GM10847 (cell line): Measurements from ENCODE around the gene PLCH2.

Experiments
- POLR2A ChIP-seq: IDR thresholded peaks from 2 replicates; pipeline ENCODE4 v1.6.1; 2011; ENCODE audit not compliant: insufficient read length; ENCODE audit errors: extremely low read depth

The PLCH2 gene

GRCh38 chr1:2496746-2497145 lies 20.7 kb downstream of the PLCH2 start:
- TF ChIP-seq POLR2A, result no peak

DNA sequence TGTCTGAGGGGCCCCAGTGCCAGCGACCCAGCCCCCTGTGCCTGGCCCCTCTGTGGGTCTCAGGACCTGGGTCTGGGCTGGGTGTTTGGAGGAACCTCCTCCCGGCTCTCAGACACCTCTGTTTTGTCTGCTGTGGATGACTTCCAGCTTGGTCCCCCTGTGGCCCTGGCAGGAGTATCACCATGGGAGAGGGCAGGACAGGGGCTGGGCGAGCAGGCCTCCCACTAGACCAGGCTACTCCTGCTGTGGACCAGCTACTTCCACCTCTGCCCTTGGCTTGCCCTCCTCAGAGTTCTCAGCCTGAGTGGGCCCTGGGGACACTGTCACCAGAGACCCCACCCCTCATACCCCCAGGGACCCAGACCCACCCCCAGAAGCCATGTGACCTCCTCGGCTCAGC lies 21.8 kb downstream of the PLCH2 start:
- no peak for TF ChIP-seq POLR2A

DNA sequence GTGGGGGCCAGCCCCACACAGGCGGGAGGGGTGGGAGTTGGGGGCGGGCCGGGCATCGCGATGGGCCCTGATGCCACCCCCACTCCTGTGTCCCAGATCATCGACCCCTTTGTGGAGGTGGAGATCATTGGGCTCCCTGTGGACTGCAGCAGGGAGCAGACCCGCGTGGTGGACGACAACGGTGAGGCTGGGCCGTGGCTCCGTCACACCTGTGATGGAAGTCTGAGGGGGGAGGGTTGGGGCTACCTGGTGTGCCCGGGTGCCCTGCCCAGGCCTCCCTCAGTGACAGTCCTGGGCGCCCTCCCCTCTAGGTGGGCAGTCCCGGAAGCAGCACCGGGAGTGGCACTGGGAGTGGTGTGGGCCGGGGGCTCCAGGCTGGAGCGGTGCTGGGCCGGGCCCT lies 22.6 kb downstream of the PLCH2 start:
- TF ChIP-seq POLR2A, result no peak

- TF ChIP-seq POLR2A, result no peak
These were observed 23.2 kb downstream of the PLCH2 start for GRCh38 chr1:2499260-2499659.

- no peak for TF ChIP-seq POLR2A
These were observed 24.0 kb downstream of the PLCH2 start for GRCh38 chr1:2499986-2500596.

- TF ChIP-seq POLR2A, result no peak
These were observed 25.1 kb downstream of the PLCH2 start for GRCh38 chr1:2501041-2501819.

DNA sequence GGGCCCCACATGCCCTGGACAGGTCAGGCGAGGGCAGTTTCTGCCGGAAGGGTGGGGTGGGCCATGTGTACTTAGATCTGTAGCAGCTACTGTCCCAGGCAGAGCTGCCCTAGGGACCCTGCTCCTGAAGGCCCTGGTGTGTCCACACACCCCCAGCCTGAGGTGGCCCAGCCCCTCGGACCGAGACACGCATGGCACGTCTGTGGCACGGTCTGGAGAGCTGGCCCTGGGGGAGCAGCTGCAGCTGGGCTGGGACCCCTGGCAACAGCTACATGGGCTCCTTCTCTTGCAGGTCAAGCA lies 25.7 kb downstream of the PLCH2 start:
- no peak for TF ChIP-seq POLR2A

GRCh38 chr1:2502210-2502609 lies 26.1 kb downstream of the PLCH2 start:
- no peak for TF ChIP-seq POLR2A

- TF ChIP-seq POLR2A, result no peak
These were observed 26.8 kb downstream of the PLCH2 start for GRCh38 chr1:2502661-2503553.

DNA sequence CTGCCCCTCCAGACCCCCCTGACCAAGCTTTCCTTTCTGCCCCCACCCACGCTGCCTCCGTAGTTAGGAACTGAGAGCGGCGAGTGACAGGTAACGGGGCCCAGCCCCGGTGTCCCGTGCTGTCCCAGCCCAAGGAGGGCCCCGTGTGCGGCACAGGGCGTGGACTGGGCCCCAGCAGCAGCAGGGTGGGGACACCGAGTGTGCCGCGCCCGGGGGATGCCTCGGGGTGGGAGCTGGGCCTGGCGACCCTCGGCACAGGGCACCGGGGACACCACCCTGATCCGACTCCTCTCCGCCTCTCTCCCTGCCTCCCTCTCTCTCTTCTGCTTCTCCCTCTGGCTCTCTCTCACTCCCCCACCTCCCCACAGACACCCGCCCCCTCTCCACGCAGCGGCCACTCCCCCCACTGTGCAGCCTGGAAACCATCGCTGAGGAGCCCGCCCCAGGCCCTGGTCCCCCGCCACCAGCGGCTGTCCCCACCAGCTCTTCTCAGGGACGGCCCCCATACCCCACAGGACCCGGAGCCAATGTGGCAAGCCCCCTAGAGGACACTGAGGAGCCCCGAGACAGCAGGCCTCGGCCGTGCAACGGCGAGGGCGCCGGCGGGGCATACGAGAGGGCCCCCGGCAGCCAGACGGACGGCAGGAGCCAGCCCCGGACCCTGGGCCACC lies 27.6 kb downstream of the PLCH2 start:
- no peak for TF ChIP-seq POLR2A

DNA sequence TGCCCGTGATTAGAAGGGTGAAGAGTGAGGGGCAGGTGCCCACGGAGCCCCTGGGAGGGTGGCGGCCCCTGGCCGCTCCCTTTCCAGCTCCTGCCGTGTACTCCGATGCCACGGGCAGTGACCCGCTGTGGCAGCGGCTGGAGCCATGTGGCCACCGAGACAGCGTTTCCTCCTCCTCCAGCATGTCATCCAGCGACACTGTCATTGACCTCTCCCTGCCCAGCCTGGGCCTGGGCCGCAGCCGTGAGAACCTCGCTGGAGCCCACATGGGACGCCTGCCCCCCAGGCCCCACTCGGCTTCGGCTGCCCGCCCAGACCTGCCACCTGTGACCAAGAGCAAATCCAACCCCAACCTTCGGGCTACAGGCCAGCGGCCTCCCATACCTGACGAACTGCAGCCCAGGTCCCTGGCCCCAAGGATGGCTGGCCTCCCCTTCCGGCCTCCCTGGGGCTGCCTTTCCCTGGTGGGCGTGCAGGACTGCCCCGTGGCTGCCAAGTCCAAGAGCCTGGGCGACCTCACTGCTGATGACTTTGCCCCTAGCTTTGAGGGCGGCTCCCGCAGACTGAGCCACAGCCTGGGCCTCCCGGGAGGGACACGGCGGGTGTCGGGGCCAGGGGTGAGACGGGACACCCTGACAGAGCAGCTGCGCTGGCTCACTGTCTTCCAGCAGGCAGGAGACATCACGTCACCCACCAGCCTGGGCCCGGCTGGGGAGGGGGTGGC lies 28.3 kb downstream of the PLCH2 start:
- no peak for TF ChIP-seq POLR2A

DNA sequence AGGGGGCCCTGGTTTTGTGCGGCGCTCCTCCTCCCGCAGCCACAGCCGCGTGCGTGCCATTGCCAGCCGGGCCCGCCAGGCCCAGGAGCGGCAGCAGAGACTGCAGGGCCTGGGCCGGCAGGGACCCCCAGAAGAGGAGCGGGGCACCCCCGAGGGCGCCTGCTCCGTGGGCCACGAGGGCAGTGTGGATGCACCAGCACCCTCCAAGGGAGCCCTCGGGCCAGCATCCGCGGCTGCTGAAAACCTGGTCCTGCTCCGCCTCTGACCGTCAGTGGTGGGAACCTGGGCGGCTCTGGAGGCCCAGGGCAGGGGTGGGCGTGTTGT lies 28.8 kb downstream of the PLCH2 start:
- TF ChIP-seq POLR2A, result no peak

GRCh38 chr1:2505461-2505994 lies 29.4 kb downstream of the PLCH2 start:
- TF ChIP-seq POLR2A, result no peak

DNA sequence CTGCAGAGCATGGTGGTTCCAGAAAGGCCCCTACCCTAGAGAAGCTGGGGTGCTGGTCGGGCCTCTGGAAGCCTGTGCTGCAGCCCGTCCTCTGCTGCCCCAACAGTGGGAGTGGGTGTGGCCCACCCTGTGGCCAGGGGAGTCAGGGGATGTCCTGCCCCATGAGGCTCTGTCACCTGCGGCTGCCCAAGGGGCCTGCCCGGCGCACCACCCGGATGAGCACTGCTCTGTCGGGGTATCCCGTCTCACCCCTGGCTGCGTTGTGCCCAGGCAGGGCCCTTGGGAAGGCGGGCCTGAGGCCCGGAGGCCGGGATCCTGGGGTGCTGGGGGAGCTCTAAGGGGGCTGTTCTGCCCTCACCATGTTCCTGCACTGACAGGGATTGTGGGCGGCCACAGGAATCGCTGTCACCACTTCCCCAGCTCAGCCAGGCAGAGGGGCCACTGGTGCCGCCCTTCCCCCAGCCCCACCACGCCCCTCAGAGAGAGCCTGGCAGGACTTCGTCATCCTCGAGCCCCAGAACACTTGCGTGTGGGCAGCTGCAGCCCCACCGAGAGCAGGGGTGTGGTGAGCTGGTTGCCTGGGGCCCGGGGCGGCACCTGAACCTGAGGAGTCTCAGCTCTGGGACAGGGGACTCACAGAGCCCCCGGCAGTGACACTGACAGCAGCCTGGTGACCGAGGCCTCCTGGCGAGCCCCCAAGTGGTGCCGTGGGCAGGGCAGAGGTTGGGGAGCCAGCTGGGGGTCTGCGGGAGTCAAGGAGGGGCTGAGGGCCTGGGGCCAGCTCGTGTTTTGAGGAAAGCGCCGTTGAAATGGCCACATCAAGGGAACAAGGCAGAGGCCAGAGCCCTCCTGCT lies 30.1 kb downstream of the PLCH2 start:
- TF ChIP-seq POLR2A, result no peak
